ENCODE results near the gene SENP1. TPM values are rescaled to one million over a fixed set of nuclear protein-coding genes. Genes with fewer than 3 reads are reported as not detected.
A peak's percentile ranks its signal among the peaks of the same experiment; 100 is the strongest.

Gene SENP1
- total RNA-seq (2016; rRNA removed; fragmentation: Illumina TruSeq; extraction: Trizol) (20.2 and 25.3 TPM in 2 replicates), polyA plus RNA-seq (2011; rRNA removed) (9.6 and 14.0 TPM in 2 replicates), polyA minus RNA-seq (2011; rRNA and poly(A)+ RNA removed; ENCODE audit: low replicate concordance) (8.9 and 48.8 TPM in 2 replicates), Bru-seq, nascent RNA (percentile 63 among the genes with signal in this experiment), BruChase-seq, experiment 1, labeled RNA remaining after a 6-hour chase (percentile 69 among the genes with signal in this experiment), BruChase-seq, experiment 2, labeled RNA remaining after a 2-hour chase (percentile 63 among the genes with signal in this experiment)
- 13.5 and 17.7 TPM in 2 replicates for total RNA-seq (2016; cell fraction: cytosol; rRNA removed; fragmentation: Illumina TruSeq; extraction: Trizol; ENCODE audit: low read depth)
- total RNA-seq (2016; cell fraction: insoluble cytoplasmic fraction; rRNA removed; fragmentation: Illumina TruSeq; extraction: Trizol), result 18.9 and 26.5 TPM in 2 replicates
- total RNA-seq (2016; cell fraction: membrane; rRNA removed; fragmentation: Illumina TruSeq; extraction: Trizol), result 20.1 and 21.6 TPM in 2 replicates
- total RNA-seq (2016; cell fraction: nucleus; rRNA removed; fragmentation: Illumina TruSeq; extraction: Trizol), result 17.7 and 21.1 TPM in 2 replicates
- polyA plus RNA-seq (2011; cell fraction: cytosol; rRNA removed), result 4.4 and 6.7 TPM in 2 replicates
- 4.4 and 4.5 TPM in 2 replicates for polyA plus RNA-seq (2011; cell fraction: nucleus; rRNA removed)
- 4.5 and 6.5 TPM in 2 replicates for polyA plus RNA-seq (2012)
- polyA plus RNA-seq (2016; cell fraction: cytosol; fragmentation: Illumina TruSeq; extraction: Trizol; ENCODE audit: low read depth), result 1.7 and 1.8 TPM in 2 replicates
- polyA plus RNA-seq (2016; cell fraction: insoluble cytoplasmic fraction; fragmentation: Illumina TruSeq; extraction: Trizol; ENCODE audit: low read depth), result 20.0 and 22.8 TPM in 2 replicates
- polyA plus RNA-seq (2016; cell fraction: membrane; fragmentation: Illumina TruSeq; extraction: Trizol; ENCODE audit: low read depth), result 7.5 and 7.8 TPM in 2 replicates
- 15.1 and 16.2 TPM in 2 replicates for polyA plus RNA-seq (2016; cell fraction: nucleus; fragmentation: Illumina TruSeq; extraction: Trizol; ENCODE audit: insufficient read depth, low read depth)
- polyA minus RNA-seq (2011; cell fraction: cytosol; rRNA and poly(A)+ RNA removed), result 10.4 and 11.8 TPM in 2 replicates
- 31.7 and 39.7 TPM in 2 replicates for polyA minus RNA-seq (2011; cell fraction: nucleus; rRNA and poly(A)+ RNA removed)
- long read RNA-seq, experiment 1, partial matches to known transcripts, result 2 of 4 reads
- long read RNA-seq, experiment 1, other reads (novel, unspliced or antisense), result 2 of 4 reads
- long read RNA-seq, experiment 2, partial matches to known transcripts, result 5 of 13 reads
- long read RNA-seq, experiment 2, other reads (novel, unspliced or antisense), result 8 of 13 reads

DNA sequence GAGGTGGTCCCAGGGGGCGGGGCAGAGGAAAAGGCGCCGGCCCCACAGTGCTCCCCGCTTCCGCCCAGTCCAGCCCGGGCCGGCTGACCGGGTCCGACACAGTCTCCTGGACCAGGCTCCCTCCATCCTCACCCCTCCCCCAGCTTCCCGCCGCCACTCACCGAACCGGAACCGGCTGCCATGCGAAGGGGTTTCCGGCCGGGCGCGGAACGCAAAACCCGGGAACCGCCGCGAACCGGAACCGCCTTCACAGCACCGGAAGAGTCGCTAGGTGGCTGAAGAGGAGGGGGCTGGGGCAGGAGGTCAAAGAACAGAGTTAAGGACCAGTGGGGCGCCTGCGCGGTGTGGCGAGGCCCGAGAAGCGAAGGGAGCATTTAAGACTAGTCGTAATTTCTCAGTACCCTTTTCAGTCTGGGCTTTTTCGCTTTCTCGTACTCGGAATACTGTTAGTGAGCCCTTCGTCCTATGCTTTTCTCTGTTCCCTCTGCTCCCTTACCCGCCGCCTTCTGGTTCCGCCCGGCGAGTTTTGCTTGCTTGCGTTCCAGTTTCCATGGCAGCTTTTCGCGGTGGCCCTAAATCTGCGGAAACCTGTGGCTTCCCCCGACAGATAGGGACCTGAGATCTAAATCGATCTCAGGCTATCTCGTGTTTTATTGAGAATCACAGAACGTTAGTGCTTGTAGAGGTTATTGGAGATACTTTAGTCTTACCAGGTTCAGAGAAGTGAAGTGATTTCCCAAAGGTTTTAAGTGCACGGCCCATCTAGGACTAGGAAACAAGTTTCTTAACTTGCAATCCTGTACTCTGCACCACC lies at the start of gene SENP1:
Gene SENP1, minus strand, starts transcription at position 213 of the 814 bp plus-strand sequence. CDS start 4,607 bp downstream, outside the sequence.
- H3K36me3 ChIP-seq (replicated peaks in 1 of 2; ENCODE audit: control insufficient read depth in 1 of 2, insufficient read depth in 2 of 2, low read length in 2 of 2), result no peaks in the 10 kb centered on the region
- ChIA-PET POLR2A (interaction anchor here (1.3 to 3.7 kb wide), 2 partner anchors 47 to 51 kb away, joined by 3 to 37 read pairs; partner anchors contain the start of gene ASB8), CTCF (ENCODE audit: low intra/inter-chr PET ratio, low total read pairs) (no interaction called here)
- no peaks in the 10 kb centered on the region for H4K20me1 ChIP-seq (ENCODE audit: insufficient read depth, low read length)
- peak; percentile 93 for ATAC-seq
- peak within 1 kb of the TSS; percentile 94 for H3K4me2 ChIP-seq (ENCODE audit: low read depth, low read length)
- in situ Hi-C loops (cut with HindIII; ENCODE audit: extremely low pct_ligation_motif_present, low pct_unique_long_range_greater_than_20kb) (no loop called here), intact Hi-C loops (cut with micrococcal nuclease; ENCODE audit: unreplicated experiment) (loop anchor here (1.0 to 10.0 kb wide), 2 partner anchors 51 to 101 kb away; partner anchors contain the start of genes ASB8 and COL2A1)
- no peaks in the 10 kb centered on the region for H3K9me3 ChIP-seq (ENCODE audit: low read length)
- peak within 1 kb of the TSS; percentile 97 for H2AFZ ChIP-seq (ENCODE audit: low read length)
- peaks cover 25% of the 10 kb centered on the region for H3K4me1 ChIP-seq (ENCODE audit: insufficient read depth, low read length)
- peak within 1 kb of the TSS; percentile 96 for H3K9ac ChIP-seq (ENCODE audit: insufficient read depth, low read depth, low read length)
- H3K27me3 ChIP-seq (ENCODE audit: control insufficient read depth in 1 of 2, insufficient read depth in 2 of 2, low read length in 2 of 2), result no peaks in the 10 kb centered on the region; a peak in 1 of 5 replicates
- H3K79me2 ChIP-seq (ENCODE audit: insufficient read depth, low read length), result peaks cover 31% of the 10 kb centered on the region
- peak within 1 kb of the TSS; percentile 99 for H3K27ac ChIP-seq (ENCODE audit: extremely low read length, insufficient read depth, low read length)
- DNase-seq (ENCODE audit: low spot score), result peak; percentile 80
- peak within 1 kb of the TSS; percentile 85 to 95 (median 89) for H3K4me3 ChIP-seq (replicated peaks in 1 of 3; ENCODE audit: insufficient read depth in 1 of 3, low read depth in 2 of 3, low read length in 3 of 3)
- BruUV-seq (replicated peaks), result TSS peak; percentile 91
- WGBS (ENCODE audit: low lambda C conversion rate), result under 1% methylated on average over 26 of the region's 53 CpGs
- FAIRE-seq, result no peak
- TF ChIP-seq ZFX (CRISPR knock-in tag; IDR thresholded peaks at IDR 0.05; ENCODE audit: low read depth) (peak; percentile 54), AHDC1 (CRISPR knock-in tag; IDR thresholded peaks at IDR 0.05; ENCODE audit: borderline replicate concordance) (no peak), TCF12 (IDR thresholded peaks at IDR 0.05) (no peak), TCF12 (CRISPR knock-in tag; IDR thresholded peaks at IDR 0.05) (peak; percentile 89), DR1 (CRISPR knock-in tag; IDR thresholded peaks at IDR 0.05) (peak; percentile 60; the same call in 1 of the 2 replicates), KAT2B (IDR thresholded peaks at IDR 0.05; ENCODE audit: borderline replicate concordance, low read depth, low read length) (no peak), ZNF776 (CRISPR knock-in tag; IDR thresholded peaks at IDR 0.05) (peak; percentile 53; the same call in 1 of the 2 replicates), MXD4 (CRISPR knock-in tag; IDR thresholded peaks at IDR 0.05) (no peak; the same call in 1 of the 2 replicates), SRF (IDR thresholded peaks at IDR 0.05; ENCODE audit: low read depth, low read length) (peak; percentile 35; the same call in 1 of the 2 replicates), ZBTB8A (CRISPR knock-in tag; IDR thresholded peaks at IDR 0.05; ENCODE audit: borderline replicate concordance, low read depth) (no peak), MTF1 (CRISPR knock-in tag; IDR thresholded peaks at IDR 0.05) (no peak), BORCS8-MEF2B (CRISPR knock-in tag; IDR thresholded peaks at IDR 0.05) (peak; percentile 79; the same call in 1 of the 2 replicates)

Measured in HepG2 (cell line).